ENCODE measurements around the gene NEK9. TPM values are rescaled to one million over a fixed set of nuclear protein-coding genes. Genes with fewer than 3 reads are reported as not detected.

Gene NEK9
- total and polyA plus RNA-seq, 9 of the 15 experiments (the other 6 are each of a cell fraction or from before 2014, with no cell fraction given): 2.8 to 39.6 (median 19.8) TPM

- no TSS peak for BruUV-seq (replicated peaks)
- Histone ChIP-seq H3K9me1 (ENCODE audit: control insufficient read depth, insufficient read depth, low read length) (no peaks in the 10 kb centered on the region), H3K4me2 (ENCODE audit: insufficient read depth, low read length) (no peak overlapping the region), H3K36me3 (ENCODE audit: control insufficient read depth, insufficient read depth, low read length) (peaks cover 53% of the 10 kb centered on the region; the same call in 2 of the 3 replicates), H3K27me3 (ENCODE audit: control insufficient read depth in 2 of 2, insufficient read depth in 2 of 2, low read length in 2 of 2) (no peaks in the 10 kb centered on the region), H3K79me2 (ENCODE audit: control insufficient read depth, insufficient read depth, low read length) (no peaks in the 10 kb centered on the region; the same call in none of the 3 replicates), H3K9me3 (replicated peaks; ENCODE audit: control insufficient read depth, insufficient read depth, low read depth, low read length) (no peaks in the 10 kb centered on the region), H3K9ac (ENCODE audit: insufficient read depth in 1 of 2, low read depth in 2 of 2, low read length in 2 of 2) (no peak overlapping the region), H2AFZ (ENCODE audit: low read depth, low read length) (no peak overlapping the region), H3K4me3 (no peak overlapping the region), H4K20me1 (replicated peaks; ENCODE audit: control insufficient read depth, insufficient read depth, low read length) (no peaks in the 10 kb centered on the region), H3K4me1 (replicated peaks in 1 of 2; ENCODE audit: control insufficient read depth in 2 of 2, insufficient read depth in 2 of 2, low read length in 2 of 2) (no peaks in the 10 kb centered on the region), H3K27ac (ENCODE audit: extremely low read depth, low read depth, low read length) (no peak overlapping the region)
- no peak for FAIRE-seq
- 90% methylated on average over 8 of the region's 13 CpGs for whole genome bisulfite sequencing (ENCODE audit: insufficient coverage, low coverage, missing lambda C conversion rate)
- no peak for TF ChIP-seq RFX5 (IDR thresholded peaks at IDR 0.05; ENCODE audit: low read depth, low read length)
- no peak for TF ChIP-seq SNRNP70 (optimal IDR thresholded peaks at IDR 0.05; ENCODE audit: low read depth, low read length)
- TF ChIP-seq ZKSCAN8 (CRISPR knock-in tag; IDR thresholded peaks at IDR 0.05): no peak
- peak; percentile 84 for TF ChIP-seq ZNF766 (CRISPR knock-in tag; conservative IDR thresholded peaks at IDR 0.05)
- TF ChIP-seq GTF2B (IDR thresholded peaks at IDR 0.05; ENCODE audit: extremely low read depth, insufficient read length): no peak
- TF ChIP-seq RAD21 (CRISPR knock-in tag; conservative IDR thresholded peaks at IDR 0.05 in 1 of 2, IDR thresholded peaks at IDR 0.05 in 1 of 2): 0 out of 4 replicates have a peak, but pooled peaks of 1 of the 2 experiments have one; percentile 11
- in situ Hi-C loops (cut with MboI) (loop anchor here (10.0 to 25.0 kb wide), 2 partner anchors 337 to 515 kb away; partner anchors contain the start of genes ERG28 and TTLL5), intact Hi-C loops (cut with micrococcal nuclease) (no loop called here)
- DNase-seq (ENCODE audit: extremely low read depth in 1 of 4, low spot score in 3 of 4): no peak
- peak; percentile 57; the same call in 2 of the 3 replicates for ATAC-seq
- CTCF ChIA-PET (ENCODE audit: low intra/inter-chr PET ratio): no interaction called here
- POLR2A ChIA-PET: interaction anchor here (0.6 to 0.7 kb wide), 2 partner anchors 112 to 151 kb away, joined by 4 read pairs; no protein-coding TSS in a partner anchor
Observed at GRCh38 chr14:75147423-75148071, 20.7 kb upstream of the NEK9 start.
